HL-60 (cell line): Measurements from ENCODE around the gene MYO1B.

Experiments
- CTCF ChIP-seq: IDR thresholded peaks from one replicate; pipeline ENCODE4 v1.5.1; 2011; ENCODE audit warnings: low read length, control low read depth, inconsistent platforms; ENCODE audit not compliant: insufficient read depth
- POLR2AphosphoS5 ChIP-seq: IDR thresholded peaks from 2 replicates; pipeline ENCODE4 v1.6.1; 2012; ENCODE audit warnings: low read depth
- REST ChIP-seq: IDR thresholded peaks from 2 replicates; pipeline ENCODE4 v1.6.1; 2012; ENCODE audit warnings: low read depth; ENCODE audit not compliant: insufficient replicate concordance
- SPI1 ChIP-seq: IDR thresholded peaks from 2 replicates; pipeline ENCODE4 v1.6.1; 2012; ENCODE audit warnings: low read depth, mild to moderate bottlenecking, borderline replicate concordance

- no peak for TF ChIP-seq CTCF
- no peak for TF ChIP-seq SPI1
- no peak for TF ChIP-seq POLR2AphosphoS5
- no peak for TF ChIP-seq REST
Measured at GRCh38 chr2:191401287-191401686, 156.1 kb downstream of the MYO1B start.
